CD4-positive, alpha-beta T cell (primary cell): Measurements from ENCODE around the gene TCTA. TPM values are rescaled to one million over a fixed set of nuclear protein-coding genes. Genes with fewer than 3 reads are reported as not detected.

Source experiments
- ATAC-seq: fragments of 200-7000 bp; cut with Tn5 transposase; one replicate; pipeline ENCODE4 v1.10.0; 2022; ENCODE audit warnings: mild to moderate bottlenecking; ENCODE audit not compliant: poor library complexity
- CTCF ChIA-PET: fragments of 350-600 bp; sonication (Branson Sonifier 250); formaldehyde crosslinking; loops from one replicate; lab custom pipeline; 2021; ENCODE audit warnings: antibody characterized with exemption, inconsistent platforms; lab: Charles Lee
- POLR2A ChIA-PET: fragments of 350-600 bp; sonication (Branson Sonifier 250); formaldehyde crosslinking; loops from one replicate; lab custom pipeline; 2021; ENCODE audit warnings: antibody characterized with exemption, inconsistent platforms; lab: Charles Lee
- DNase-seq, 14 experiments: peaks; one replicate each; pipeline ENCODE4 v3.0.0-alpha.2; 2013 to 2020; ENCODE audit warnings: mixed read lengths in 2 of 14
- H3K27ac ChIP-seq, 2 donors: one replicate each; pipeline versions ENCODE4 v1.5.1 to v1.7.0; 2013; ENCODE audit warnings: low read length in 2 of 2, low read depth in 1 of 2, mild to moderate bottlenecking in 1 of 2
- H3K27me3 ChIP-seq, 2 experiments: 1 replicate in 1 of 2; 2 replicates in 1 of 2; pipeline versions ENCODE4 v1.6.1 to v1.7.0; 2013; ENCODE audit warnings: low read length in 2 of 2, control low read depth in 1 of 2, mild to moderate bottlenecking in 1 of 2, moderate library complexity in 1 of 2; ENCODE audit not compliant: insufficient read depth in 2 of 2, control insufficient read depth in 1 of 2
- H3K36me3 ChIP-seq: one replicate; pipeline ENCODE4 v1.6.1; 2013; ENCODE audit warnings: low read length, control low read depth; ENCODE audit not compliant: insufficient read depth
- H3K4me1 ChIP-seq: one replicate; pipeline ENCODE4 v1.6.1; 2013; ENCODE audit warnings: low read length, control low read depth; ENCODE audit not compliant: insufficient read depth
- H3K4me3 ChIP-seq: one replicate; pipeline ENCODE4 v1.5.1; 2013; ENCODE audit warnings: mild to moderate bottlenecking, low read length, moderate library complexity
- H3K9me3 ChIP-seq, 2 experiments: 1 replicate in 1 of 2; 2 replicates in 1 of 2; pipeline versions ENCODE4 v1.6.1 to v1.7.0; 2013; ENCODE audit warnings: low read length in 2 of 2, mild to moderate bottlenecking in 2 of 2, control low read depth in 1 of 2, moderate library complexity in 1 of 2; ENCODE audit not compliant: control insufficient read depth in 1 of 2, insufficient read depth in 1 of 2
- H3K27ac Mint-ChIP-seq: one replicate; pipeline ENCODE4 v1.8.0; 2020; ENCODE audit warnings: mixed read lengths
- H3K27me3 Mint-ChIP-seq: one replicate; pipeline ENCODE4 v1.8.0; 2021; ENCODE audit warnings: mixed read lengths
- H3K36me3 Mint-ChIP-seq: one replicate; pipeline ENCODE4 v1.8.0; 2021; ENCODE audit warnings: low read depth, mixed read lengths
- H3K4me1 Mint-ChIP-seq: one replicate; pipeline ENCODE4 v1.8.0; 2021; ENCODE audit warnings: low read depth, mixed read lengths
- H3K4me3 Mint-ChIP-seq: one replicate; pipeline ENCODE4 v1.8.0; 2020; ENCODE audit warnings: mild to moderate bottlenecking, mixed read lengths
- H3K9me3 Mint-ChIP-seq: one replicate; pipeline ENCODE4 v1.8.0; 2020; ENCODE audit warnings: mixed read lengths
- CTCF ChIP-seq: fragments of 200-600 bp; IDR thresholded peaks from one replicate; pipeline ENCODE4 v1.8.0; 2022; ENCODE audit warnings: antibody characterized with exemption, mild to moderate bottlenecking
- intact Hi-C, 2 experiments: fragments of 100-400 bp; cut with DNase I in 1 of 2; cut with micrococcal nuclease in 1 of 2; formaldehyde crosslinking; loops; one replicate each; pipeline versions ENCODE4 v1.15.1 to v1.9.0; 2023 to 2025; cut with DNase I, micrococcal nuclease
- polyA plus RNA-seq, 2 donors: library from polyadenylated mRNA; unstranded; fragments of 120-200 nt; gene quantifications; one replicate each; pipeline ENCODE4 v1.2.1, GENCODE V29; 2013
- total RNA-seq, 174 experiments: library from RNA in 2 of 174; stranded (reverse) in 2 of 174; gene quantifications; one replicate each; pipeline ENCODE4 v1.2.3 and lab custom pipeline; 2021 to 2026

Gene TCTA, protein sequence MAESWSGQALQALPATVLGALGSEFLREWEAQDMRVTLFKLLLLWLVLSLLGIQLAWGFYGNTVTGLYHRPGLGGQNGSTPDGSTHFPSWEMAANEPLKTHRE
- total RNA-seq, result 10 to 100 TPM; 21.4 to 22.0 TPM
- 23.6 TPM for polyA plus RNA-seq (2013, experiment 1 of 2)
- polyA plus RNA-seq (2013, experiment 2 of 2), result 26.8 TPM
- 8.7 to 38.3 (median 20.2) reads per million in 172 experiments for total RNA-seq (lab: John Stamatoyannopoulos, UW)

- Mint-ChIP-seq H3K4me1 (peaks cover 70% of the 10 kb centered on the region), H3K9me3 (no peaks in the 10 kb centered on the region), H3K4me3 (peak within 1 kb of the TSS; percentile 96), H3K27ac (peak within 1 kb of the TSS; percentile 97), H3K27me3 (no peaks in the 10 kb centered on the region), H3K36me3 (peaks cover 34% of the 10 kb centered on the region)
- peak within 1 kb of the TSS; percentile 94 to 95 for H3K27ac ChIP-seq
- H3K36me3 ChIP-seq, result peaks cover 14% of the 10 kb centered on the region
- peak; percentile 97 to 100 (median 99) for DNase-seq
- ATAC-seq, result peak; percentile 84
- H3K9me3 ChIP-seq, result no peaks in the 10 kb centered on the region
- TF ChIP-seq CTCF, result no peak
- peaks cover 75% of the 10 kb centered on the region for H3K4me1 ChIP-seq
- H3K4me3 ChIP-seq, result peak within 1 kb of the TSS; percentile 75
- intact Hi-C loops, result loop anchor here (1.0 to 5.0 kb wide), 9 partner anchors 17 to 885 kb away; partner anchors contain the start of genes GPX1 (in 2 of the 2), NICN1 (in 2 of the 2), USP4 (in 2 of the 2) and HYAL3 (in 1 of the 2)
- no peaks in the 10 kb centered on the region for H3K27me3 ChIP-seq
- CTCF ChIA-PET, result interaction anchor here (1.0 to 3.4 kb wide), 3 partner anchors 32 to 72 kb away, joined by 3 to 16 read pairs (median 10); partner anchors contain the start of gene USP4
- POLR2A ChIA-PET, result interaction anchor here (0.6 to 3.2 kb wide), 19 partner anchors 9 to 405 kb away, joined by 3 to 82 read pairs (median 3); partner anchors contain the start of genes AMT, DAG1, GPX1 and NDUFAF3
Measured at GRCh38 chr3:49411968-49412631, at the start of gene TCTA, which contains the start of gene RHOA. Gene TCTA (plus strand): TSS chr3:49412423. CDS start chr3:49412427, 4 bp downstream. Gene RHOA (minus strand): TSS chr3:49411976. CDS start chr3:49375589, 36,387 bp downstream.

DNA sequence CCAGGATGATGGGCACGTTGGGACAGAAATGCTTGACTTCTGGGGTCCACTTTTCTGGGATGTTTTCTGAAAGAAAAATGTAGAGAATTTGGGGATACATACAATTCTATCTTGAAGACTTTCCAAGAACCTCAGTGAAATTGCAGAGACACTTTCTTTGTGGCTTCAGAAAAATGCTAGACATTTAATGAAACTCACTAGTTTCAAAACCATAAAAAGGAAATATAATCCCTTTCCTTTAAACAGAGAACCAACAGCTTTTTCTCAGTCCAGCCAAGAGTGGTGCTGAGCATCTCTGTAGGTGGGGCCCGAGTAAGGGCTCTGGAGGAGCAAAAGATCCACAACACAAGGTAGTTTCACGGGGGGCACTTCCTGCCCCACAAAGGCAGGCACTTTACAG is 49.7 kb upstream of the TCTA start:
- ATAC-seq (no peak), DNase-seq (no peak)
- Histone ChIP-seq H3K4me1 (peaks cover 11% of the 10 kb centered on the region), H3K36me3 (peaks cover 73% of the 10 kb centered on the region), H3K27me3 (no peaks in the 10 kb centered on the region), H3K4me3 (no peak overlapping the region), H3K9me3 (no peaks in the 10 kb centered on the region), H3K27ac (peak overlapping the region in 1 of 2 donors; percentile 3)
- peaks cover 14% of the 10 kb centered on the region for H3K4me1 Mint-ChIP-seq
- H3K9me3 Mint-ChIP-seq, result no peaks in the 10 kb centered on the region
- POLR2A ChIA-PET, result interaction anchor here (1.4 kb wide), 1 partner anchor 23 kb away, joined by 5 read pairs; the partner anchor contains the start of gene USP4
- H3K36me3 Mint-ChIP-seq, result peaks cover 77% of the 10 kb centered on the region
- CTCF ChIA-PET, result interaction anchor here (1.7 to 7.8 kb wide), 2 partner anchors 23 to 37 kb away, joined by 4 to 32 read pairs; partner anchors contain the start of gene USP4
- peak overlapping the region; percentile 51 for H3K4me3 Mint-ChIP-seq
- intact Hi-C loops, result no loop called here
- no peaks in the 10 kb centered on the region for H3K27me3 Mint-ChIP-seq
- no peak for TF ChIP-seq CTCF
- H3K27ac Mint-ChIP-seq, result peak overlapping the region; percentile 65

- no peak overlapping the region for H3K4me3 Mint-ChIP-seq
- TF ChIP-seq CTCF, result no peak
- Histone ChIP-seq H3K27me3 (no peaks in the 10 kb centered on the region), H3K27ac (no peak overlapping the region), H3K36me3 (peaks cover 81% of the 10 kb centered on the region), H3K4me3 (no peak overlapping the region), H3K9me3 (no peaks in the 10 kb centered on the region), H3K4me1 (peaks cover 2% of the 10 kb centered on the region)
- peaks cover 20% of the 10 kb centered on the region for H3K4me1 Mint-ChIP-seq
- no peak for ATAC-seq
- H3K27ac Mint-ChIP-seq, result no peak overlapping the region
- H3K36me3 Mint-ChIP-seq, result peaks cover 77% of the 10 kb centered on the region
- no peaks in the 10 kb centered on the region for H3K9me3 Mint-ChIP-seq
- intact Hi-C loops, result no loop called here
- no peak for DNase-seq
- CTCF ChIA-PET, result interaction anchor here (1.2 kb wide), 1 partner anchor 31 kb away, joined by 3 read pairs; the partner anchor contains the start of gene USP4
- no peaks in the 10 kb centered on the region for H3K27me3 Mint-ChIP-seq
- POLR2A ChIA-PET, result interaction anchor here (1.3 kb wide), 1 partner anchor 31 kb away, joined by 5 read pairs; the partner anchor contains the start of gene USP4
Measured at GRCh38 chr3:49370585-49371290, 41.5 kb upstream of the TCTA start.
